NCI-H1436 (cell line): ENCODE data around the gene JMJD8.

Source experiments
- DNase-seq: peaks from one replicate; lab custom pipeline; 2025; lab: John Stamatoyannopoulos, UW

JMJD8 gene

GRCh38 chr16:722835-723633 is 38.9 kb upstream of the JMJD8 start:
- no peak for DNase-seq

- DNase-seq, result no peak
These were observed 37.8 kb upstream of the JMJD8 start for GRCh38 chr16:721765-722540.

GRCh38 chr16:720990-721764 is 37.0 kb upstream of the JMJD8 start, which contains the start of gene ANTKMT:
TSS of gene ANTKMT (plus strand) at chr16:721146. CDS start at chr16:721275, 129 bp downstream.
- DNase-seq, result peak; percentile 83

DNA sequence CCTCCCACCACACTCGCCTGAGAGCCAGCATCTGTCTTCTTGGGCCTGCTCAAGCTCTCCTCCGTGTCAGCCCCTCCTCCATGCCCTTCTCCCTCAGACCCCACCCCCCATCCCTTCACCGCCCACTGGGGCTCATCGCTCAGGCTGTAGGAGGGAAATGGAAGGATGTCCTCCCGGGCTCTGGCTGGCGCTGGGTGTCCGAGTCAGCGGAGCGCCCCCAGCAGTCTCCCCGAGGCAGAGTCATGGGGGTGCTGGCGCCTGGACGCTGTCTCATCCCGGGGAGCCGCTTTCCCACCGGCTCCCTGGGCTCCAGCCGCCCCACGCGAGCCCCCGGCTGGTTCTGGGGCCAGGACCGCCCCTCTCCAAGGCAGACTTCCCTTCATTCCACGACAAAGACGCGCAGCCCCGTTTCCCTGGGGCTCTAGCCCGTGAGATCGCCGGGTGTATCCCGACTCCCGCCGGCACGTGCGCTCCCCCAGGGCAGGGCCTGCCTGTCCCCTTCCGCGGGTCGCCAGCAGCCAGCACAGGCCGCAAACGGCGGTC is 36.4 kb upstream of the JMJD8 start:
- DNase-seq, result peak; percentile 42

DNA sequence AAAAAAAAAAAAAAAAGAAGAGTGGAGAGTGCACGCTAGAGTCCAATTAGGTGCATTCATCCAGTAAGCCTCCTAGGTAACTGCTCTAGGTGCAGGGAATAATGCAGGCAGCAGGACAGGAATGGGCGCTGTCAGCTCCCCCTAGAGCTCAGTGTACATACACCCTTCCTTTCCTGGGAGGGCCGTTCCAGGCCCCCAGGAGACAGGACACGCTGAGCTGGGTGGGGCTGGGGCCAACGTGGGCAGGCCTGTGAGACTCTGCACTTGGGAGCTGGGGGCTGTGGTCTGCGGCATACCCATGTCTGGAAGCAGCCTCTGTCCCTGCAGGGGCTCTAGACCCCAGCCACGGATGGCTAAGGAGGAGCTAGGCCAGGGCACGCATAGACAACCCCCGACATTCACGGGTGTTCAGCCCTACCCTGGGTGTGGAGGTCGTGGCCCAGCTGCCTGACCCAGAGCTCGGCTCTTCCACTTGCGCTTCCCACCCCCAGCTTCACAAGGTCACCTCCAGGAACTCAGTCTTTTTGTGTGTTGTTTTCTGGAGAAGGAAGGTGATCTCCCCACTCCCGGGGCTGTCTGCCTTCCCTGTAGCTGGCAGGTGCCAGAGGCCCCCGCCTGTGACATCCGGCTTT is 35.8 kb upstream of the JMJD8 start:
- peak; percentile 11 for DNase-seq

DNA sequence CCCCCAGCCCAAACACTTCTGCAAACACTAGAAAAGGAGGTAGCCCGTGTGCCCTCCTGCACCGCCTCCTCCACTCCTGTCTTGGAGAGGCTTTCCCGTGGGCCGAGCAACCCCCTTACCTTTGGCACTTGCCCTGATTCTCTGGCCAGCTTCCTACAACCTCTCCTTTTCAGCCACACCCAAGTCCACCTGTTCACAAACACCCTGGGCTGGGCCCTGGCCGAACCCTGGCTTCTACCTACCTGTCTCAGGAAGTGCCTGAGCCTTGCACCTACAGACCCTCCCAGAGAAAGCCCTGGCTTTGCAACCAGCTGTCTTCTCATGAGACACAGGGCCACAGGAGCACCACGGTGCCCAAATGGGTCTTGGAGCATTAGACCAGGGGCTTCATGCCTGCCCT is 34.8 kb upstream of the JMJD8 start:
- DNase-seq, result no peak

GRCh38 chr16:718389-718788 is 34.3 kb upstream of the JMJD8 start:
- DNase-seq, result no peak

GRCh38 chr16:717450-718245 is 33.5 kb upstream of the JMJD8 start:
- DNase-seq, result no peak

GRCh38 chr16:716768-717325 is 32.7 kb upstream of the JMJD8 start:
- DNase-seq, result no peak

DNA sequence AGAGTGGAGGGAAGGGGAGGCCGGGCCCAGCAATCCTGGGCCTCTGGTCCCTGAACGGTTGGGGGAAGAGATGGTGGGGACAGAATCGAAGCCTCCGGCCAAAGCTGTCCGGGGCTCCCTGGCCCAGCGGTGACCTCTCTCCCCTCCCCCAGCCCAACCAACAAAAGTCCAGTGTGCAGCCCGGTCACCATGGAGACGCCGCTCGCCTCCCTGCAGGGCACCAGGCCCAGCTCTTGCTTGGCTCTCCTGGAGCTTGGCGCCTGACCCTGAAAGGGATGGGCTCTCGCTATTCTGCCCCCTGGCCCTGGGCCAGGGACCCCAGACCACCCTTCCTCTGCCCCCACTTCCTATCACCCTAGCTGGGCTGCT is 32.0 kb upstream of the JMJD8 start:
- DNase-seq, result no peak

DNA sequence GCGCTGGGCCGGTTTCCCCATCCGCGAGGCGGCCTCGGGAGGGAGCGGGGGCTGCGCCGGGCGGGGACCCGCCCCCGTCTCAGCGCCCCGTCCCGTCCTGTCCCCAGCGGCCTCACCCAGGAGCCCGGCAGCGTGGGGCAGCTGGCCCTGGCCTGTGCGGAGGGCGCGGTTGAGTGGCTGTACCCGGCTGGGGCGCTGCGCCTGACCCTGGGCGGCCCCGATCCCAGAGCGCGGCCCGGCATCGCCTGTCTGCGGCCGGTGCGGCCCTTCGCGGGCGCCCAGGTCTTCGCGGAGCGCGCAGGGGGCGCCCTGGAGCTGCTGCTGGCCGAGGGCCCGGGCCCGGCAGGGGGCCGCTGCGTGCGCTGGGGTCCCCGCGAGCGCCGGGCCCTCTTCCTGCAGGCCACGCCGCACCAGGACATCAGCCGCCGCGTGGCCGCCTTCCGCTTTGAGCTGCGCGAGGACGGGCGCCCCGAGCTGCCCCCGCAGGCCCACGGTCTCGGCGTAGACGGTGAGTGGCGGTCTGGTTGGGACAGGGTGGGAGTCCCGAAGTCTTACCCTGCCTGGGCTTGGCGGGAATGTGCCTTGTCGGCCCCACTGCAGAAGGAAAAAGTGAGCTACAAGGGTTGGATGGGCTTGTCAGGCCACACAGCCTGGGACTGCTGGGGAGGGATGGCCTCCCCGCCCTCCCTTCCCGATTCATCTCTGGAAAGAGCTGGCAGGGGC is 31.5 kb upstream of the JMJD8 start:
- peak; percentile 9 for DNase-seq

- DNase-seq, result peak; percentile 83
These were observed 30.7 kb upstream of the JMJD8 start, which contains the start of gene METRN for GRCh38 chr16:714558-715476. TSS of gene METRN (plus strand) at chr16:715118. CDS start at chr16:715290, 172 bp downstream.

DNA sequence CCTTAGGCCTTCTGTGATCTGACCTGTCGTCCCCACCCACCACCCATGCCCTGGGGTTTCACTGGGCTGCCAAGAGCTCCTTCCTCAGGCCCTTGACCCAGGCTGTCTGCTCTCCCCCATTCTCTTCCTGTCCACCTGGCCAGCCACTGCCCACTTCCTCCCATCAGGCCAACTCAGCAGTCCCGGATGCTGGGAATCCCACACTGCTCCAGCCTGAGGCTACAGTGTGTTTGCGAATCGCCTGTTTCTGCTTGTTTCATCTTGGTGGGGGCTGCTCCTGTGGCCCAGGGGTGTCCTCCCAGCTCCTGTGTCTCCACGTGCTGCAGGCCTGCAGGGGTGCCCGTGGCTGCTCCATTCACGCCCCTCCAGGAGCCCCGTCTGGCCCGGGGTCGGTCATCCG is 29.9 kb upstream of the JMJD8 start:
- no peak for DNase-seq

DNA sequence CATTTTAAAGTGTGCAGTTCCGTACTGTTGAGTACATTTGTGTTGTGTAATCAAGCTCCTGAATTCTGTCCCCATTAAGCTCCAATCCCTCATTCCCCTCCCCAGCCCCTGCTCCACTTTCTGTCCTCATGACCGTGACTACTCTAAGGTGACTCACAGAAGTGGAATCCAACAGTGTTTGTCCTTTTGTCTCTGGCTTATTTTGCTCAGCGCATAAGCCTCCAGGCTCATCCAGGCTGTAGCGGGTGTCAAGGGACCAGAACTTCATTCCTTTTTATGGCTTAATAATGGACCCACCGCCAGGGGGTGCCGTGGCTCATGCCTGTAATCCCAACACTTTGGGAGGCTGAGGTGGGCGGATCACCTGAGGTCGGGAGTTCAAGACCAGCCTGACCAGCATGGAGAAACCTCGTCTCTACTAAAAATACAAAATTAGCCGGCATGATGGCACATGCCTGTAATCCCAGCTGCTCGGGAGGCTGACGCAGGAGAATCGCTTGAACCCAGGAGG is 28.7 kb upstream of the JMJD8 start:
- DNase-seq, result peak; percentile 38

GRCh38 chr16:711548-712320 is 27.6 kb upstream of the JMJD8 start:
- DNase-seq, result peak; percentile 48

- no peak for DNase-seq
These were observed 26.9 kb upstream of the JMJD8 start for GRCh38 chr16:711084-711483.

DNA sequence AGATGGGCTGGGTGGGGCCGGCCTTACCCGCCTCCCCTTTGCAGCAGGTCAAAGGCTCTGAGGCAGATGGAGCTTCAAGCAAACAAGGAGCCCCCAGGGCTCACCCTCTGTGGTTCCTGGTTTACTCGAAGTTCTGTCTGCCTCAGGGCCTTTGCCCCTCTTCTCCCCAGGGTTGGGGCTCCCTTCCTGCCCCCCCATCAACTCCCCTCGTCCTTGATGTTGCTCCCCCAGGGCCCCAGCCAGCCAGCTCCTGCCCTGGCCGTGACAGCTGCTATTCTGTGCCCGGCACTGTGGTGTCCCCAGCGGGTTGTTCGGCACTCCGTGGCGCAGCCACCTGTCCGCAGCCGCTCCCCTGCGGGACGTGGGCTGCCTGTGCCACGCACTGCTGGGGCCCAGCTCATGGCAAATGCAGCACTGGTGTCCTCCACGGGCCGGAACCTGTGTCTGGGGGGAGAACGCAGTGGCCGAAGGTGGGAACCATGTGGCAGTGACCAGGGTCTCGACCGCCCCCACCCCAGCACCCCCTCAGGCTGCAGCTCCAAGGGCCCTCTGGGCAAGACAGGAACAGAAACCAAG is 26.5 kb upstream of the JMJD8 start:
- DNase-seq, result no peak
